Thoracic aorta (tissue), 2 donors: ENCODE data around the gene SAMD11. TPM values are rescaled to one million over a fixed set of nuclear protein-coding genes. Genes with fewer than 3 reads are reported as not detected.

Experiments used
- ATAC-seq: fragments of 150-250 bp; one replicate; pipeline ENCODE4 v1.8.0; 2017; ENCODE audit warnings: low read depth; ENCODE audit not compliant: insufficient number of reproducible peaks, low FRiP score
- DNase-seq: peaks from one replicate; pipeline ENCODE4 v3.0.0-alpha.2; 2020; ENCODE audit warnings: low spot score
- H3K27ac ChIP-seq, 2 donors: fragments of 200-600 bp; sonication (generic); 1 replicate in 1 of 2; 2 replicates in 1 of 2; pipeline ENCODE4 v1.5.1; 2016; ENCODE audit warnings: mild to moderate bottlenecking in 2 of 2, moderate library complexity in 2 of 2
- H3K27me3 ChIP-seq: fragments of 200-600 bp; sonication (generic); replicated peaks from 2 replicates; pipeline ENCODE4 v1.6.0; 2016; ENCODE audit warnings: mild to moderate bottlenecking; ENCODE audit not compliant: insufficient read depth
- H3K36me3 ChIP-seq: fragments of 200-600 bp; sonication (generic); one replicate; pipeline ENCODE4 v1.5.1; 2016
- H3K4me1 ChIP-seq, 2 donors: fragments of 200-600 bp; sonication (generic); 1 replicate in 1 of 2; 2 replicates in 1 of 2; pipeline versions ENCODE4 v1.5.1 to v1.6.0; 2016; ENCODE audit warnings: low read depth in 2 of 2, mild to moderate bottlenecking in 1 of 2; ENCODE audit not compliant: control insufficient read depth in 1 of 2
- H3K4me3 ChIP-seq: fragments of 200-600 bp; sonication (generic); 2 replicates; pipeline ENCODE4 v1.5.1; 2016; ENCODE audit warnings: mild to moderate bottlenecking
- H3K9me3 ChIP-seq: fragments of 200-600 bp; sonication (generic); 2 replicates; pipeline ENCODE4 v1.5.1; 2016
- total RNA-seq, 2 donors: library from RNA; depleted of rRNA; stranded (reverse); fragments of >200 nt; gene quantifications; one replicate each; pipeline versions ENCODE4 v1.1.0 to v1.2.3, GENCODE V29; 2016
- TF ChIP-seq, protein P1 (sequence below): fragments of 200-600 bp; sonication (generic); IDR thresholded peaks from one replicate; pipeline ENCODE4 v1.5.1; 2019; ENCODE audit warnings: antibody characterized with exemption

Gene SAMD11
- total RNA-seq, 2 donors from 2014 or later: 10.2 to 18.8 TPM

DNA sequence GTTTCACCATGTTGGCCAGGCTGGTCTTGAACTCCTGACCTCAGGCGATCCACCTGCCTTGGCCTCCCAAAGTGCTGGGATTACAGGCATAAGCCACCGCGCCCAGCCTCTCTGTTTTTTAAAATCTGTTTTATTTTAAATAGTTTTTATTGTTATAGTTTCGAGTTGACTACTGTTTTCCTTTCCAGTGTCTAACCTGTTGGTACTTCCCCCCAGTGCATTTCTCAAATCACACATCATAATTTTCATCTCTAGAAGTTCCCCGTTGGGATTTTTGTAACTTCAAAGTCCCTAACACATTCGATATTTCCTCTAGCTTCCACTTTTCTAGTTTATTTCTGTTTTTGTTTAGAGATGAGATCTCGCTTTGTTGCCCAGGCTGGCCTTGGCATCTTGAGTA lies 68.6 kb downstream of the SAMD11 start:
- Histone ChIP-seq H3K4me3 (no peak overlapping the region), H3K9me3 (peaks cover 5% of the 10 kb centered on the region), H3K27ac (no peak overlapping the region), H3K36me3 (no peaks in the 10 kb centered on the region), H3K27me3 (no peaks in the 10 kb centered on the region), H3K4me1 (peaks cover 0 to 5% of the 10 kb centered on the region in 2 donors)
- ATAC-seq: no peak
- no peak for DNase-seq
- TF ChIP-seq, protein P1, sequence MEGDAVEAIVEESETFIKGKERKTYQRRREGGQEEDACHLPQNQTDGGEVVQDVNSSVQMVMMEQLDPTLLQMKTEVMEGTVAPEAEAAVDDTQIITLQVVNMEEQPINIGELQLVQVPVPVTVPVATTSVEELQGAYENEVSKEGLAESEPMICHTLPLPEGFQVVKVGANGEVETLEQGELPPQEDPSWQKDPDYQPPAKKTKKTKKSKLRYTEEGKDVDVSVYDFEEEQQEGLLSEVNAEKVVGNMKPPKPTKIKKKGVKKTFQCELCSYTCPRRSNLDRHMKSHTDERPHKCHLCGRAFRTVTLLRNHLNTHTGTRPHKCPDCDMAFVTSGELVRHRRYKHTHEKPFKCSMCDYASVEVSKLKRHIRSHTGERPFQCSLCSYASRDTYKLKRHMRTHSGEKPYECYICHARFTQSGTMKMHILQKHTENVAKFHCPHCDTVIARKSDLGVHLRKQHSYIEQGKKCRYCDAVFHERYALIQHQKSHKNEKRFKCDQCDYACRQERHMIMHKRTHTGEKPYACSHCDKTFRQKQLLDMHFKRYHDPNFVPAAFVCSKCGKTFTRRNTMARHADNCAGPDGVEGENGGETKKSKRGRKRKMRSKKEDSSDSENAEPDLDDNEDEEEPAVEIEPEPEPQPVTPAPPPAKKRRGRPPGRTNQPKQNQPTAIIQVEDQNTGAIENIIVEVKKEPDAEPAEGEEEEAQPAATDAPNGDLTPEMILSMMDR: no peak

DNA sequence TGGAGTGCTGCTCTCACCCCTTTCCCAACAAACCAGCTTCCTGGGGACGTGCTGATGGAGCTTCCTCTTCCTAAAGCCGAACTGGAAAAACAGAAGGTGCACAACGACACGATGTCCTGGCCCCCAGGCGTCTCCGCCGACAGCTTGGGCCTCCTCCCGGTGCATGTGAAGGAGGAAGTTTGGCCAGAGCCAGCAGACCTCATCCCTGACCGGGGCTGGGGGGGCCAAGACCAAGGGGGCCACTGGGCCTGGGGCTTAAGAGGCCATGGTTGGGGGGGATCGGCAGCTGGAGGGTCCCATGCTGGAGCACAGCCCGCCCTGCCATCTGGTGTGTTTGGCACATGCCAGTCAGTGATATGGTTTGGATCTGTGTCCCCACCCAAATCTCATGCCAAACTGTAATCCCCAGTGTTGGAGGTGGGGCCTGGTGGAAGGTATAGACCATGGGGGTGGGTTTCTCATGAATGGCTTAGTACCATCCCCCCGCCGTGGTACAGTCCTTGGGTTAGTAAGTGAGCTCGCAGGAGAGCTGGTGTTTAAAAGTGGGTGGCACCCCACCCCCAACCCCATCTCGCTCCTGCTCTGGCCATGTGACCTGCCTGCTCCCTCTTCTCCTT lies 69.8 kb downstream of the SAMD11 start:
- DNase-seq: no peak
- no peak overlapping the region for H3K4me3 ChIP-seq
- H3K4me1 ChIP-seq: peaks cover 5 to 16% of the 10 kb centered on the region in 2 donors
- no peak for ATAC-seq
- TF ChIP-seq, protein P1: no peak
- H3K9me3 ChIP-seq: peaks cover 5% of the 10 kb centered on the region
- no peaks in the 10 kb centered on the region for H3K27me3 ChIP-seq
- H3K36me3 ChIP-seq: no peaks in the 10 kb centered on the region
- H3K27ac ChIP-seq: no peak overlapping the region

Other genes starting within 250 kb of the SAMD11 start
- gene OR4F16, start 237.3 kb upstream of the SAMD11 start, total RNA-seq: not detected
- gene NOC2L, start 35.3 kb downstream of the SAMD11 start, total RNA-seq: 10 to 100 TPM; 33.8 to 47.2 TPM
- 10 to 100 TPM in 1 of 2 donors, 1 to 10 TPM in 1; 4.2 to 15.3 TPM for gene KLHL17, start 36.7 kb downstream of the SAMD11 start, total RNA-seq
- gene PLEKHN1, start 42.6 kb downstream of the SAMD11 start, total RNA-seq: under 1 TPM in 1 of 2 donors, not detected in 1; 0.27 TPM
- gene PERM1, start 58.2 kb downstream of the SAMD11 start, total RNA-seq: under 1 TPM; 0.54 to 0.99 TPM
- 10 to 100 TPM; 50.1 to 98.8 TPM for gene HES4, start 76.2 kb downstream of the SAMD11 start, total RNA-seq
- gene ISG15, start 89.6 kb downstream of the SAMD11 start, total RNA-seq: 100 to 1,000 TPM in 1 of 2 donors, 10 to 100 TPM in 1; 31.5 to 104 TPM
- gene AGRN, start 96.2 kb downstream of the SAMD11 start, total RNA-seq: 10 to 100 TPM; 36.2 to 36.7 TPM
- under 1 TPM in 1 of 2 donors, not detected in 1; 0.71 TPM for gene RNF223, start 150.4 kb downstream of the SAMD11 start, total RNA-seq
- 10 to 100 TPM; 10.8 to 21.2 TPM for gene C1orf159, start 192.2 kb downstream of the SAMD11 start, total RNA-seq
- not detected for gene TTLL10, start 250.0 kb downstream of the SAMD11 start, total RNA-seq